Esophagus muscularis mucosa (tissue), 4 donors: ENCODE data around the gene ITPR3.
"Not testable (repeated sequence)": the region's sequence is repeated elsewhere in the genome, so short reads cannot be mapped to it uniquely, and the experiment has no call there.

Source experiments
- CTCF ChIP-seq, 3 experiments: fragments of 200-600 bp in 2 of 3; fragments of 450-650 bp in 1 of 3; sonication (generic) in 2 of 3; IDR thresholded peaks; one replicate each; pipeline ENCODE4 v1.5.1; 2017 to 2019; ENCODE audit warnings: antibody characterized with exemption in 3 of 3, mild to moderate bottlenecking in 2 of 3, moderate library complexity in 1 of 3
- EP300 ChIP-seq: sonication (generic); formaldehyde crosslinking; IDR thresholded peaks from one replicate; pipeline ENCODE4 v1.6.1; 2017; ENCODE audit warnings: antibody characterized with exemption
- POLR2A ChIP-seq: fragments of 450-650 bp; IDR thresholded peaks from one replicate; pipeline ENCODE4 v1.6.1; 2017; ENCODE audit warnings: antibody characterized with exemption, moderate library complexity, mild to moderate bottlenecking, low read depth
- POLR2AphosphoS5 ChIP-seq, 2 donors: sonication (generic); formaldehyde crosslinking; IDR thresholded peaks; one replicate each; pipeline ENCODE4 v1.6.1; 2017; ENCODE audit warnings: antibody characterized with exemption in 2 of 2

GRCh38 chr6:33596894-33597293 lies 24.2 kb upstream of the ITPR3 start:
- TF ChIP-seq EP300; CTCF (IDR thresholded peaks at IDR 0.05); POLR2AphosphoS5 (IDR thresholded peaks at IDR 0.05); POLR2A: not testable (repeated sequence)
